HCT116 (cell line): ENCODE data around the gene GYG1. TPM values are rescaled to one million over a fixed set of nuclear protein-coding genes. Genes with fewer than 3 reads are reported as not detected.

Experiments used
- ATAC-seq: fragments of 200-7000 bp; cut with Tn5 transposase; 2 replicates; pipeline ENCODE4 v1.9.1; 2020; ENCODE audit warnings: mild to moderate bottlenecking, moderate library complexity
- BruUV-seq: library from RNA; stranded (reverse); fragments of 400-500 nt; replicated peaks from 2 replicates; lab custom pipeline; 2021; lab: Mats Ljungman, UMichigan
- CTCF ChIA-PET: fragments of 300-600 bp; sonication (Branson Sonifier 250); formaldehyde crosslinking; loops from one replicate; lab custom pipeline; 2021; ENCODE audit warnings: antibody characterized with exemption; lab: Charles Lee
- POLR2A ChIA-PET: fragments of 300-600, 350-600 bp; sonication (Branson Sonifier 250); formaldehyde crosslinking; loops from one replicate; lab custom pipeline; 2021; ENCODE audit warnings: antibody characterized with exemption; lab: Charles Lee
- RAD21 ChIA-PET, 2 experiments: fragments of 300-600 bp; sonication (Branson Sonifier 250); formaldehyde crosslinking; loops; one replicate each; lab custom pipeline; 2023; ENCODE audit warnings: low total read pairs in 2 of 2; ENCODE audit not compliant: uncharacterized antibody in 2 of 2, unreplicated experiment in 2 of 2, low non-redundant PET in 1 of 2; lab: Charles Lee
- DNase-seq: peaks from one replicate; pipeline ENCODE4 v3.0.0-alpha.2; 2010; ENCODE audit warnings: low read depth, low spot score
- H2AFZ ChIP-seq: fragments of 200-600 bp; shearing (Covaris generic), sonication (generic); 2 replicates; pipeline ENCODE4 v1.6.1; 2017; ENCODE audit warnings: low read depth, mixed run types, mixed read lengths, antibody characterized with exemption, low read length; ENCODE audit not compliant: poor library complexity, severe bottlenecking
- H3K27ac ChIP-seq: 2 replicates; pipeline ENCODE4 v1.5.1; 2012; ENCODE audit warnings: low read depth, low read length
- H3K27me3 ChIP-seq: fragments of 200-600 bp; sonication (generic); 2 replicates; pipeline ENCODE4 v1.6.1; 2016; ENCODE audit warnings: mixed run types, low read length, mixed read lengths; ENCODE audit not compliant: insufficient read depth
- H3K36me3 ChIP-seq, 2 experiments: fragments of 200-500 bp in 1 of 2; fragments of 200-600 bp in 1 of 2; sonication (Bioruptor generic) in 1 of 2; sonication (generic) in 1 of 2; 2 replicates each; pipeline versions ENCODE4 v1.5.1 to v1.6.1; 2014 to 2016; ENCODE audit warnings: low read length in 2 of 2, inconsistent platforms in 1 of 2, mixed read lengths in 1 of 2, mixed run types in 1 of 2; ENCODE audit not compliant: insufficient read depth in 2 of 2, control insufficient read depth in 1 of 2
- H3K4me1 ChIP-seq, 2 experiments: fragments of 200-600 bp in 1 of 2; sonication (generic) in 1 of 2; 2 replicates each; pipeline versions ENCODE4 v1.5.1 to v1.6.1; 2012 to 2017; ENCODE audit warnings: low read length in 2 of 2, inconsistent platforms in 1 of 2, mild to moderate bottlenecking in 1 of 2, mixed read lengths in 1 of 2, mixed run types in 1 of 2, moderate library complexity in 1 of 2; ENCODE audit not compliant: insufficient read depth in 2 of 2, control insufficient read depth in 1 of 2
- H3K4me2 ChIP-seq: fragments of 200-600 bp; sonication (generic); 2 replicates; pipeline ENCODE4 v1.6.1; 2017; ENCODE audit warnings: mixed run types, low read length, mixed read lengths
- H3K4me3 ChIP-seq, 2 experiments: fragments of 200-600 bp in 1 of 2; sonication (generic) in 1 of 2; replicated peaks in 1 of 2; 2 replicates each; pipeline ENCODE4 v1.5.1; 2011 to 2016; ENCODE audit warnings: low read length in 2 of 2, control low read depth in 1 of 2, low read depth in 1 of 2, mild to moderate bottlenecking in 1 of 2, mixed read lengths in 1 of 2, mixed run types in 1 of 2
- H3K79me2 ChIP-seq: fragments of 200-600 bp; sonication (generic); 2 replicates; pipeline ENCODE4 v1.6.1; 2017; ENCODE audit warnings: mild to moderate bottlenecking, mixed run types, low read length, moderate library complexity, mixed read lengths; ENCODE audit not compliant: insufficient read depth
- H3K9ac ChIP-seq: fragments of 200-600 bp; sonication (generic); 2 replicates; pipeline ENCODE4 v1.6.1; 2016; ENCODE audit warnings: low read length, mixed read lengths
- H3K9me2 ChIP-seq: fragments of 200-600 bp; sonication (generic), shearing (Covaris generic); 2 replicates; pipeline ENCODE4 v1.6.1; 2017; ENCODE audit warnings: mixed run types, mild to moderate bottlenecking, moderate library complexity; ENCODE audit not compliant: insufficient read depth
- H3K9me3 ChIP-seq, 2 experiments: fragments of 200-500 bp in 1 of 2; fragments of 200-600 bp in 1 of 2; sonication (Bioruptor generic) in 1 of 2; sonication (generic) in 1 of 2; 2 replicates each; pipeline ENCODE4 v1.6.1; 2014 to 2017; ENCODE audit warnings: low read length in 2 of 2, mixed read lengths in 2 of 2, inconsistent platforms in 1 of 2, low read depth in 1 of 2, mild to moderate bottlenecking in 1 of 2, mixed run types in 1 of 2, moderate library complexity in 1 of 2; ENCODE audit not compliant: control insufficient read depth in 1 of 2, insufficient read depth in 1 of 2
- H4K20me1 ChIP-seq: fragments of 200-600 bp; sonication (generic), shearing (Covaris generic); 2 replicates; pipeline ENCODE4 v1.6.1; 2017; ENCODE audit warnings: mixed run types, mild to moderate bottlenecking, moderate library complexity; ENCODE audit not compliant: insufficient read depth
- EGR1 ChIP-seq: IDR thresholded peaks from 2 replicates; pipeline ENCODE4 v1.6.1; 2012; ENCODE audit warnings: low read depth
- EZH2 ChIP-seq: fragments of 200-600 bp; sonication (generic); IDR thresholded peaks from 2 replicates; pipeline ENCODE4 v1.6.1; 2017; ENCODE audit warnings: antibody characterized with exemption, mixed run types
- EZH2phosphoT487 ChIP-seq: fragments of 200-600 bp; IDR thresholded peaks from 2 replicates; pipeline ENCODE4 v1.6.1; 2018; ENCODE audit warnings: antibody characterized with exemption, borderline replicate concordance
- FOSL1 ChIP-seq: IDR thresholded peaks from 2 replicates; pipeline ENCODE4 v1.6.1; 2012; ENCODE audit warnings: low read depth
- POLR2A ChIP-seq: IDR thresholded peaks from 2 replicates; pipeline ENCODE4 v1.7.0; 2011; ENCODE audit warnings: borderline replicate concordance; ENCODE audit not compliant: insufficient read depth, insufficient read length; ENCODE audit errors: extremely low read depth
- POLR2AphosphoS5 ChIP-seq: IDR thresholded peaks from 2 replicates; pipeline ENCODE4 v1.6.1; 2011; ENCODE audit warnings: mild to moderate bottlenecking, low read depth, low read length, moderate library complexity
- RAD21 ChIP-seq: IDR thresholded peaks from 2 replicates; pipeline ENCODE4 v1.6.1; 2012; ENCODE audit warnings: low read depth, mild to moderate bottlenecking
- SIN3A ChIP-seq: IDR thresholded peaks from 2 replicates; pipeline ENCODE4 v1.6.1; 2012; ENCODE audit warnings: low read depth
- SP1 ChIP-seq: IDR thresholded peaks from 2 replicates; pipeline ENCODE4 v1.6.1; 2012; ENCODE audit warnings: low read depth
- SRF ChIP-seq: IDR thresholded peaks from 2 replicates; pipeline ENCODE4 v1.6.1; 2012; ENCODE audit warnings: low read depth
- TCF7L2 ChIP-seq: IDR thresholded peaks from 2 replicates; pipeline ENCODE4 v1.7.0; 2011; ENCODE audit warnings: borderline replicate concordance, inconsistent platforms; ENCODE audit not compliant: insufficient read depth, insufficient read length; ENCODE audit errors: extremely low read depth
- ZBTB33 ChIP-seq: IDR thresholded peaks from 2 replicates; pipeline ENCODE4 v1.6.1; 2011; ENCODE audit warnings: mild to moderate bottlenecking, low read length, moderate library complexity; ENCODE audit not compliant: insufficient replicate concordance; ENCODE audit errors: extremely low read depth
- ZFX ChIP-seq: fragments of 450-650 bp; IDR thresholded peaks from 2 replicates; pipeline ENCODE4 v1.6.1; 2017
- ZNF274 ChIP-seq: fragments of 200-500 bp; sonication (Bioruptor generic); IDR thresholded peaks from 2 replicates; pipeline ENCODE4 v1.6.1; 2014; ENCODE audit warnings: mild to moderate bottlenecking, low read depth, low read length, inconsistent platforms
- intact Hi-C: fragments of 100-400 bp; cut with micrococcal nuclease; formaldehyde crosslinking; loops from 2 replicates; pipeline ENCODE4 v1.10.0; 2022
- total RNA-seq: library from RNA; stranded (reverse); gene quantifications from one replicate; pipeline ENCODE4 v1.2.1, GENCODE V29; 2021; ENCODE audit not compliant: unreplicated experiment

GYG1 gene
- total RNA-seq, 1 experiment from 2014 or later = 28.9 TPM

GRCh38 chr3:149000206-149000745 lies 8.9 kb downstream of the GYG1 start:
- no peaks in the 10 kb centered on the region for H3K9me3 ChIP-seq
- H3K4me1 ChIP-seq = no peaks in the 10 kb centered on the region
- POLR2A ChIA-PET = no interaction called here
- H2AFZ ChIP-seq = no peak overlapping the region
- H3K27ac ChIP-seq = no peak overlapping the region
- BruUV-seq = no TSS peak
- no peaks in the 10 kb centered on the region for H4K20me1 ChIP-seq
- no peak overlapping the region for H3K9ac ChIP-seq
- no peaks in the 10 kb centered on the region for H3K9me2 ChIP-seq
- TF ChIP-seq ZNF274 (no peak), ZFX (no peak), POLR2AphosphoS5 (no peak), RAD21 (no peak), TCF7L2 (no peak), POLR2A (no peak)
- RAD21 ChIA-PET = no interaction called here
- no peak overlapping the region for H3K4me2 ChIP-seq
- no peaks in the 10 kb centered on the region for H3K27me3 ChIP-seq
- no peak overlapping the region for H3K4me3 ChIP-seq
- no peaks in the 10 kb centered on the region for H3K79me2 ChIP-seq
- DNase-seq (no peak), ATAC-seq (no peak)
- CTCF ChIA-PET = no interaction called here
- intact Hi-C loops = no loop called here
- H3K36me3 ChIP-seq = no peaks in the 10 kb centered on the region

GRCh38 chr3:149001727-149002126 lies 10.4 kb downstream of the GYG1 start:
- BruUV-seq = no TSS peak
- H3K4me2 ChIP-seq = no peak overlapping the region
- no peak overlapping the region for H3K27ac ChIP-seq
- no peaks in the 10 kb centered on the region for H4K20me1 ChIP-seq
- no peak overlapping the region for H3K4me3 ChIP-seq
- TF ChIP-seq SP1 (no peak), EGR1 (no peak), SRF (no peak), FOSL1 (no peak), ZBTB33 (no peak), EZH2 (no peak), EZH2phosphoT487 (no peak), ZNF274 (no peak), POLR2A (no peak), SIN3A (no peak)
- POLR2A ChIA-PET = no interaction called here
- H3K36me3 ChIP-seq = no peaks in the 10 kb centered on the region
- RAD21 ChIA-PET = no interaction called here
- no peak overlapping the region for H2AFZ ChIP-seq
- H3K79me2 ChIP-seq = no peaks in the 10 kb centered on the region
- H3K9ac ChIP-seq = no peak overlapping the region
- H3K9me3 ChIP-seq = no peaks in the 10 kb centered on the region
- CTCF ChIA-PET = no interaction called here
- intact Hi-C loops = no loop called here
- DNase-seq (no peak), ATAC-seq (no peak)
- no peaks in the 10 kb centered on the region for H3K9me2 ChIP-seq
- H3K4me1 ChIP-seq = no peaks in the 10 kb centered on the region
- H3K27me3 ChIP-seq = no peaks in the 10 kb centered on the region
